ENCODE results near the gene SLAMF9. TPM values are rescaled to one million over a fixed set of nuclear protein-coding genes. Genes with fewer than 3 reads are reported as not detected.

SLAMF9 gene
- polyA plus RNA-seq, 3 donors: not detected

DNA sequence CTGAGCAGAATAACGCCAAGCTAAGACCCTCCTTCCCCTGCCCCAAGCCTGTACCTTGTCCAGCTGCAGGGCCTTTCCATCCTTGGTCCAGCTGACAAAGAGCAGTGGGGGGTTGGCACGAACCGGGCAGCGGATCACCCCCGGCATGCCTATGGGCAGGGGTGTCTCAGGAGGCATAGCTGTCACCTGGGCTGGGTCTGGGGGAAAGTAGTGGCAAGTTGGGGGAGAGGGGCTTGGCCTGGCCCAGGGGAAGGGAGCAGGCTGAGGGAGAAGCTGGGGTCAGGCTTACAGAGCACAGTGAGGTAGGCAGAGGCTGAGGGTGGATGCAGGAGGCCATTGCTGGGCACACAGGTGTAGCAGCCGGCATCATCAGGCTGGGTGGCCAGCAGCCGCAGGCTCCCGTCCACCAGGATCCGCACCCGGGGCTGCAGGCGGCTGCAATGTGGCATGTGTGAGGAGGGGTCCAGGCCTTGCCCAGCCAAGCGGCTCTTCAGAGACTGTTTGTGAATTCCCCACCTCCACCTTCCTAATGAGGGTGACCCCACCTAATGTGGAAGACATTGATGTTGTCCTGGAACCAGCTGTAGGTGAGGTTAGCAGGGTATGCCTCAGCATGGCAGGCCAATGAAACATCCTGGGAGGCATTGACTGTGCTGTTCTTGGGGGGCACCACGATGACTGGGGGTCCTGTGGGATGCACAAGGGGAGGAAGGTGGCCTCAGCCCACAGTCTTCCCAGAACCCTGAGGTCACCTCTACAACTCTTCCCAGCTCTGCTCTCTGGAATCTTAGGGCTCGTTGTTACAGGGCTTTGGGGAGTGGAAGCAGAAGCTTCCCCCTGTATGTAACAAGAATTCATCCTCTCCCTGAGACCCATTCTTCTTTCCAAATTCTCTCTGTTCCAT, 19.6 kb downstream of the SLAMF9 start:
- no peak for DNase-seq (ENCODE audit: low read depth in 3 of 3, low spot score in 2 of 3)

DNA sequence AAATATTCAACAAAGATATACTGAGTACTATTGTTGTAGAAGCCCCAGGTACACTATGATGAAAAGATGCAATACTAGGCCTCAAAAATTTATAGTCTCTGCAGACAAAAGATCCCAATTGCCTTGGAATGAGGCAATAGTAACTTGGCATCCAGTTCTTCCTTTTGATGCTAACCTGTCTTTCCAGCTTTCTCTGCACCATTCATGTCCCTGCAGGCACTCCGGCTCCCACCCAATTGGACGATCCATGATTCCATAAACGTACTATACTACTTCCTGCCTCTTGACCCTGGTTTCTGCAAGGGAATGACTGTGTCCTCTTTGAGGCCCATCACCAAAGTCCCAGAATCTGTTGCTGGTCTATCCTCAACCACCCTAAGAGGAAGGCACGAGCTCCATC, 20.7 kb downstream of the SLAMF9 start:
- no peak for DNase-seq (ENCODE audit: low read depth in 3 of 3, low spot score in 2 of 3)

DNA sequence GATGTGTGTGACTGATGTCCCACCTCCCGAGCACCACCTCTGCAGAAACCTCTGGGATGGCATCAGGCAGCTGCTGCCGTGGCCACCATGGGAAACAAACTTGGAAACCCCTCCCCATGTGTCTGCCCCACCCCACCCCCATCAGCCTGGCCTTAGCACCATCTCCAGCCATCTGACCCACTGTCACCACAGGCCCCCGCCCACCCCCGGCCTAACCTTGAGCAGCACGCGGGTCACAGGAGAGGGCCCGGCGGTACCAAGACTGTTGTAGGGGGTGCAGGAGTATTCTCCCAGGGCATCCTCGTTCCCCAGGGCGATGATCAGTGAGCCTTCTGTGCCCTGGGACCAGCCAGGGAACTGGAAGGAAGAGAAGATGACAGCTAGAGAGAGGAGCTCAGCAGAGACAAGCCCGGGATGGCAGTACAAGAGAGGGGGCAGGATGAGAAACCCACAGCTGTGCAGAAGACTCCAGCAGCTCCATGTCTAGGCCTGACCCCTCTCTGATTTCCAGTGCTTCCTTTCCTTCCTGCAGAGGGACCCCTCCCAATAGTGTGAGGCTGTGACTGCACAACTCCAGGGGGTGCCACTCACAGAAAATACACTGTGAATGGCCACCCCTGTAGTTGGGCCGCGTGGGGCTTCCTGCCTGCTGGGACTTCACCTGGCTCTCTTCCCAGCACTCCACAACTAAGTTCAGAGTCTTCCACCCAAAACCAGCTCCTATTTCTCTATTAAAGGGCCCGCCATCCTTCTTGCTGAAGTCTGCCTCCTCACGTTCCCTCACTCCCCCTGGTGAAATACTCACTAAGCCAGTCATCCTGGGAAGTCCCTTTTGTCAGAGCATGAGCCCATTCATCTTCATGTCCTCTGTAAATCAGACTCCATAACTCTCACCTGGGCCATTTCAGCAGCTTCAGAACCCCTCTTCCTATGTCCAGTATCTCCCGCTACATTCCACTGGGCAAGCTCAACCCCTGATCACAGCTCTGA, 21.4 kb downstream of the SLAMF9 start:
- DNase-seq (ENCODE audit: low read depth in 3 of 3, low spot score in 2 of 3): no peak

DNA sequence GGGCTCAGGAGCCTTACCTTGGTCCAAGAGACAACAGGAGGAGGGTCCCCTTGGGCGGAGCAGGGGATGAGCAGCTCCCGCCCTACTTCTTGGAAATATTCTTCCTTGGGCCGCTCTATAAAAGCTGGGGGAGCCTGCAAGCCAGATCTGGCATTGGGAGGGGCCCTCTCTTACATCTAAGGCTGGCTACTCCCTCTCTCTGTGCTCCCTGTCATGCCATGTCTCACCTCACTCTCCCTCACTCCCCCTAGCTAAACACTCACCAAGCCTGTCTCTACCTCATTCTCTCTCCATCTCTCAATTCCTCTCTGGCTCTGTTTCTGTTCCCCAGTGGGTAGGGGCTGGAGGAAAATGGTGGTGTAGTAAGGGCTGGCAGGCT, 22.3 kb downstream of the SLAMF9 start:
- DNase-seq (ENCODE audit: low read depth in 3 of 3, low spot score in 2 of 3): no peak

DNA sequence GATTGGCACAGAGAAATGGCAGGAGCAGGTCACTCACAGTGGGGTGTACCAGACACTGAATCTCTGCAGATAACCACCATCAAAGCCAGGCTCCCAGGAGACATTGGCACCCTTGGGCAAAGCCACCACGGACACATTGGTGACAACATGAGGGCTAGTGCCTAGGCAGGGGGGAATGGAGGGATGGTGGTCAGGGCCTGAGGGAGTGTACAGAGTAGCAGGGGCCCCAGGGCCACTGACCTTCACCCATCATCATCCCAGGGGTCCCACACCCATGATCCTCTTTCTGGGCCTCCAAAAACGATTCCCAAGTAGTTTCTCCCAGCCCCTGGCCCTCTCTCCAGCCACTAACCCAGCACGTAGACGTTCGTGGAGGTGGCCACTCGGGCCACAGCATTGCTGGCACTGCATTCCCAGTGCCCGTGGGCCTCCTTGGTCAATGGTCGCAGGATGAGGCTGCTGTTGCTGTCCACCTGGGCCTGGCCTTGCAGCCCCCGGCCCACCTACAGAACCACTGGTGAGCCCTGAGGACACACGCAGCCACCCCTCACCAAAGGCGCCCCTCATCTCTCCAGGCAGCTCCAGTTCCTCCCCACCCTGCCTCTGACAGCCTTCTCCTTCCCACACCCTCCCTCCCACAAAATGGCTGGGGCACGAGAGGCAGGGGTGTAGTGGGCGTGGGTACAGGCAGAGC, 22.8 kb downstream of the SLAMF9 start:
- DNase-seq (ENCODE audit: low read depth in 3 of 3, low spot score in 2 of 3): no peak

DNA sequence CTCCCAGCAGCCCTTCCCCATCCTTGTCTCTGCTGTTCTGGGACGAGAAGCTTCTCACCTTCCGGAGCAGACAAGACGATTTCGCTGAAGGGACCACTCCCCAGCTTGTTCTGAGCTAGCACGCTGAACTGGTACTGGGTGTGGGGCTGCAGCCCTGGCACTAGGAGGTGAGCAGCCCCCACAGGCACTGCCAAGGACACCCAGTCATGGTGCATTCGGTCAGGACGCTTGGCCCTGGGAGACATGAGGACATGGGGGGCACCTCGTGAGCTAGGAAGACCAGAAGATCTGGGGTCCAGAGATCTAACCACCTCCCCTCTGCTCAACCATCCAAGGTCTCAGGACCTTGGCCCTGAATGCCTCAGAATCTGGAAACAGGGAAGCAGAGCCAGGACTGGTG, 23.4 kb downstream of the SLAMF9 start:
- DNase-seq (ENCODE audit: low read depth in 3 of 3, low spot score in 2 of 3): no peak

DNA sequence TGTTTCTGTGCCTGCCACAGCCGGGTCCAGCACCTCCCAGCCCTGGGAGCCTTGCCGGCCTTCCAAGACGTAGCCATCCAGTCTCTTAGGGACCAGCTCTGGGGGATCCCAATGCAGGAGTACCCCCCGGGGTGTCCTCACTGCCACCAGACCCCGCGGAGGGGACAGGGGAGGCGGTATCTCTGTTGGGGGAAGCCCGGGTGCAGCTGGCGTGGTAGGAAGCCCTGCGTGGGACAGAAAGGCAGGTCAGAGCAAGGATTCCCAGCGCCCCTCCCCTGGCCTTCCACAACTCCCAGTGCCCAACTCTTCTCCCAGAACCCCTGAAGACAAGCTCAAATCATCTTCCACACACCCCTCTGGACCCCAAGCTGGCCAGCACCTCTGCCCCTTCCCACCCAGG, 23.8 kb downstream of the SLAMF9 start:
- no peak for DNase-seq (ENCODE audit: low read depth in 3 of 3, low spot score in 2 of 3)

DNA sequence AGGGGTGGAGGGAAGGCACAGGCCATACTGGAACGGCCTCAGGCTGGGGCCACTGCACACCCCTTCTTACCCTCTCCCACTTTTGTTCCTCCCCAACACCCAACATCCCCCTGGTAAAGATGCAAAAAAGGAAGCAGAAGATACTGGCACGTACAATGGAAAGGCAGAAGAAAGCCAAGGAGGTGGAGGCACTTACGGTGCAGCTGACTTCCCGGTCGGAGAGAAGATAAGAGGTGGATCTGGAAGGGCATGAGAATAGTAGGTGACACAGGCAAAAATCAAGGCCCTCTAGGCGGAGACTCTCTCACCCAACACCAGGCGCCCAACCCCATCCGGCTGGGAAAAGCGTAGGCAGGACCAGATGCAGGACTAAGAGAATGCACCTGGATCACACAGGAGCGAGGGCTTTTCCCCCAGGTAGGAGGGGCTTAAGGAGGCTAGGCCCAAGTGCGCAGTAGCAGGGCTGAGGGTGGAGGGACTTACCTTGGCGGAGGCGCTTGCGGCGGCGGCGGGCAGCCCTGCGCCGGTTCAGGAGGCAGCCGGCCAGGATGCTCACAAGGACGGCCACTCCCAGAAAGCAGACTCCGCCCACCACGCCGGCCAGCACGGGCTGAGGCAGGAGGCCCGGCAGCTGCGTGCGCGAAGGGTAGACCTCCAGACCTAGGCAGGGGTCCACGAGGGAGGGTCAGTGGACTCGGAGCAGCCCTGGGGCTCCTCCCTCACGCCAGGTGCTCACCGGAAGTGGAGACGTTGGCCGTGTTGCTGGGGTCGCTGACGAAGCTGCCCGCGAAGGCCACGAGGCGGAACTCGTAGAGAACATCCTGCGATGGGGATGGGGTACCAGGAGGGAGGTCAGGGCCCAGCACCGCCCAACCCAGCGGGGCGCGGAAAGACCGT, 24.6 kb downstream of the SLAMF9 start:
- DNase-seq (ENCODE audit: low read depth in 3 of 3, low spot score in 2 of 3): no peak

DNA sequence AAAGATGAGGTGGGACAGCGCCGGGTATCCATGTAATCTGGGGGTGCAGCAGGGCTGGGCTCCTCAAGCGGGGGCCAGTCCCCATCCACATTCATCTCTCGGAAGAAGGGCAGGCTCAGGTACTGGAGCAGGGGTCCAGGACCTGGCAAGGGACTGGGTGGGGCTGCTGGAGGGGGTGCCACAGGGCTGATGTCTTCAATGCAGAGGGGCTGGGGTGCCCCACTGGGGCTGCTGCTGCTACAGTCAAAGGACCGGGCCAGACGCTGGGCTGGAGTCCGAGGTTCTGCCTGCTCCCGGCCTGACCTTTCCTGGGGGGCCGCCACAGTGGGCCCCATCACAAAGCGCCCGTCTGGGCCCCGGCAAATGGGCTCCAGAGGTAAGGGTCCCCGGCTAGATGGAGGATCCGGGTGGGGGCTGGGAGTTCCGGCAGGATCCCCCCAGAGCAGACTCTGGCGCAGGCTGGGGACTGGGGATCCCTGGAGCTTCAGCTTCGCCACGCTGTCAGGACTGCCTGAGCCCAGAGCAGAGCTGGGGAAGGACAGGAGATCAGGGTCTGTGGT, 25.5 kb downstream of the SLAMF9 start:
- DNase-seq (ENCODE audit: low read depth in 3 of 3, low spot score in 2 of 3): no peak

DNA sequence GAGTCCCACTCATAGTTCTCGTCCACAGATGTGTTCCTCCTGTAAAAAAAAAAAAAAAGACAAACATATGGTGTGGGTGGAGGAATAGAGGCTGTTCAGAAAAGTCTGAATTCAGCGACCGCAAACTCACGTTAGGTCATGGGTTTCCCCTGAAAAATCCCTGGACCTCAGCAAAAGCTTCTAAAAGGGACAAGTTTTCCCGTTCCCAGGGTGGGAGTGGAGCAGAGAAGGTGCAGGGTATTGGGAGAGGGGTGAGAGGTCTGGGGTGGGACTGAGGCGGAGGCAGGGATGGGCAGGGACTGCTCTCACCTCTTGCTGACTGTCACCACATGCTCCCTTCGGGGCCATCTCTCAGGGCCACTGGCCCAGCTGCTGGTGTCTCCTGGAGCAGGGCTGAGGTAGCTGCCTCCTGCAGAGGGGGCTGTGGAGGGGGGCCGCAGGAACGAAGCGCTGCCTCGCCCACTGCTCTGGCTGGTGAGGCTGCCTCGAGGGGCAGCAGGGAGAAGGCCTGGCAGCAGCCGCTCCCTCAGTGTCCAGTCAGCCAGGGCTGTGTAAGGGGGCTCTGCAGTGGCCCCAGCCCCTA, 26.1 kb downstream of the SLAMF9 start:
- no peak for DNase-seq (ENCODE audit: low read depth in 3 of 3, low spot score in 2 of 3)

DNA sequence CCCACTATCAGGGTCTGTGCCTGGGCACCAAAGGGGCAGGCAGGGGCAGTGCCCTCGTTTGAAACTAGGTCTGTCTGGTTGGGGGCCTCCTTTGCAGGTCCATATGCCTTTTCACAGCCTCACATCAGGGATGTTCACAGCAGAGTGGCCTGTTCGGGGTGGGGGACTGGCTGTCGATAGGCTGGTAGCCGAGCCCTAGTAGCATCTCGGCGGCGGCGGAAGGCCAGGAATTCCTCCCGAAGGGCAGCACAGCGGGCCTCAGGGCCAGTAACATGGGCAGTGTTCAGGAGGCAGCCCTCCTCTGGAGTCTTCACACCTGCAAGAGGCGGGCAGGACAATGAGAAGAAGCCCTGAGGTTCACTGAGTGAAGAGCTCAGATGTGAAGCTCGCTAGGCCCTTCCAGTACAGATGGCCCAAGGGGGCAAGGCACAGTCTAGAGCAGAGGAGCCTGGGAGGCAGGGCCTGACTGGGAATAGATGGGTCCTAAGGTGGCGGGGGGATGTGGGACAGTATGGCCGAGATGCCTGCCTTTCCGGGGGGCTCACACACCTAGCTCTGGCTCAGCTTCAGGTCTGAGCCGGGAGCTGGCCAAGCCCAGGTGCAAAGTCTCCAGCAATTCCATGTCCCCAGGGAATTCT, 26.7 kb downstream of the SLAMF9 start:
- no peak for DNase-seq (ENCODE audit: low read depth in 3 of 3, low spot score in 2 of 3)

DNA sequence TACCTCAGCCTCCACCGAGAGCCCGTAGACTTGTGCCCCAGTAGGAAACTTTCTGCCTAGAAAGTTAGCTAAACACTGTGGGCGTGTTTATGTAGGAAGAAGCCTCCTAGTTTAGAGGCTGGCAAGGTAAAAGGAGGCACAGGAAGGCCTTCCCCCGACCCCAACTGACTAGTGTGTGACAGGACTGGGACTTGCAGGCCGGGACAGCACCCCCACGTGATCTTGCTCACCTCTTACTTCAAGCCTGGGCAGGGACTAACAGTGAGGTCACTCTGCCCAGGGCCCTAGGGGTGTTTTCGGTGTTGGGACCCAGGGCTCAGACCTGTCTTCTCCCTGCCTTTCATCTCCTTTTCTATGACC, 28.3 kb downstream of the SLAMF9 start:
- no peak for DNase-seq (ENCODE audit: low read depth in 3 of 3, low spot score in 2 of 3)

DNA sequence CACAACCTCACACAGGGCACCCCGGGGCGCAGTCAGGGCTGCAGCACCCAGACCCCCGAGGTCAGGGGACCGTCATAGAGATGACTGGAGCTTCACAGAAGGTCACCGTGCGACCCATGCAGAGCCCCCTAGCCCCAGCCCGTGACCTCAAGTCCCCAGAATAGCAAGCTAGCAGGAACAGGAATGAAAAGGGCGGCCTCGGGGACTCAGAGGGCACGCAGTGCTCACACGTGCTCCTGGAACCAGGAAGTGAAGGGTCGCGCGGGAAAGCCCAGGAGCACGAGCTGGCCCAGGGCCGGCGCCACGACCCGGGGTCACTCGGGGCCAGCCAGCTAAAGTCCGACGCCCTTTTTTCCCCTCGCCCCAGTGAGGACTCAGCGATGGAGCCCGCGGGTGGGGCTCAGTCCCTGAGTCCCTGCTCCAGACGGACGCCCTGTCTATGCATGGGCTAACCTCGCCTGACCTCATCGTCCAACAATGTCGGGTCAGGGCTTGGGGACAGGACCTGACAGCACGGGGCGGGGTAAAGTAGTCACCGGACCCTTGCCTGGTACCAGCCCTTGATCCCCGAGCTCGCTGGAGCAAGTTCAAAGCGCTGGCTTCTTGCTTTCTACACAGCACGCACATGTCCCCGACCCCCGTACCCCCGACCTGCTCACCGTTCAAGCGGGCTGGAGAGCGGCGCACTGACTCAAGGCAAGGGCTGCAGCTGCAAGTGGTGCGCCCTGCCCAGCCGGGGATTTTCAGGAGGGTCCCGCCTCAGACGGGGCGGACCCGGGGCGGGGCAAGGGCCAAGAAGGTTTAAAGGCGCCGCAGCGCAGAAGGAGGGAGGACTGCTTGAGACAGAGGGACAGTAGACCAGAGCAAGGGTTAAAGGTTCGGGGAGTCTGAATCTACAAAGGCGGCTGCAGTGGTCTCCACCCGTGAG, 29.0 kb downstream of the SLAMF9 start, which contains the start of gene TAGLN2:
Gene TAGLN2 (minus strand): TSS at position 717 of the 928 bp plus-strand sequence. CDS start 4,998 bp downstream, outside the sequence.
- peak in 1 of 3 donors; percentile 73 for DNase-seq (ENCODE audit: low read depth in 3 of 3, low spot score in 2 of 3)

DNA sequence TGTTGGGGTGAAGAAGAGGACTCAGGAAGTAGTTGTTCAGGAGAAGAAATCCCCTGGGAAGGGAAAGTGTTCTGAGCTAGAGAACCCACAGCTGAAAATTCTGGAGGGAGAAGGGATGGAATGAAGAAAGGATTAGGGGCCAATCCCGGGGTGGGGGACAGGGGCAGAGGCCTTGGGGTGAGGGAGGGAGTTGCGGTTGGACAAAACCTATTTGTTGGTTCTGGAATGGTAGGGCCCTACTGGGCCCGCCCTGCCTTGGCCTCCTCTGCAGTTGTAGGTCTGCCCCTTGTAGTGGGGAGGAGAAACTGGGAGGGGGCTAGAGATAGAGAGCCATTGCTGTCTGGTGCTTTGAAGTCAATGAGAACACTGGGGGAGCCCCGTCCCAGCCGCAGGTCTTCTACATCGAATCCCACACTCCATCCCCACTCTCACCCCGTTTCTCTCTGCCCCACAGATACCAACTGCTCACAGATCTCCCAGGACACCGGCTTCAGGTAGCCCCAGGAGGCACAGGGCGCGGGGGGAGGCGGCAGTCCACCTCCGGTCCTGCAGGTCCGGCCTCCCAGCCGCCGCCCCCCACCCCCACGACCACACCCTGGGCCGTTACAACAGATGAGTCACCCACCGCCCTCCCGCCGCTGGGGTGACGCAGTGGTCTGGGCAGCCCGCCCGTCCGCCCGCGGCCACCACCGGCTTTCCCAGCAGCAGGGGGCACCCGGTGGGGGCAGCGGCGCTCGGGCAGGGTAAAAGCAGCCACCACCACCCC, 29.8 kb downstream of the SLAMF9 start:
- no peak for DNase-seq (ENCODE audit: low read depth in 3 of 3, low spot score in 2 of 3)

DNA sequence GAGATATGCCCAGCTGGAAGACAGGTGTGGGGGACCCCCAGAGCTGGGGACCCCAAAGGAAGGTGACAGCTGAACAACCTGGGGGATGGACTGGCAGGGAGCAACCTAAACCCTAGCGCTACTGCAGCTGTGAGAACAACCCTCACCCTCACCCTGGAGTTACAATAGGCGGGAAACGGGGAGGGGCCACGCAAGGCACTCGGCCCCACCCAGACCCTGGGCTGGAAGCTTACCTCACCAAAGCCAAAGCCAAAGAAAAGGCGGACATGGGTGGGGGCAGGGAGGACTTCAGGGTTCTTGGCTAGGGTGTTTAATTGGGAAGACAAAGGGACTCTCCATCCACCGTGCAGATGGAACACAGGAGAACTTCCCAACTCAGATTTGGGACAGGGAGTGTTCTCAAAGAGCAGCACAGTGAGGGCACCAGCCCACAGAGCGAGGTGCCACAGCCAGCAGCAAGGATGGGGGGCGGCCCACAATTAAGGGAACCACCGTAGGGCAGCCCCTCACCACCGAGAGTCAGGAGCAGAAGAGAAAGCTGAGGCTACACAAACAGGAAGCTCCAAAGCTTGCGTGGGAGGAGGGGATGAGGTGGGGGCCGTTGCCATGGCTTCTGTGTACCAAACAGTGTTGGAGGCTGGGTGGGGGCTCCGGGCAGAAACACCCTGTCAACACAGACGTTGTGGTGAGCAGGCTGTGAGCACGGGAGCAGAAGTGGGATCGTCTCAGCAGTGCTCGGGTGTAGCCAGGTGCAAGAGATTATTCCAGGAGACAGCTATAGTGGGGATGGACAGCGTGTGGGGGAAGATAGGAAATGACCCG, 30.6 kb downstream of the SLAMF9 start:
- peak in 2 of 3 donors; percentile 74 to 75 for DNase-seq (ENCODE audit: low read depth in 3 of 3, low spot score in 2 of 3)
